Effector CD4-positive, alpha-beta T cell (primary cell): ENCODE results near the gene SLC29A4.
"Not testable (repeated sequence)": the region's sequence is repeated elsewhere in the genome, so short reads cannot be mapped to it uniquely, and the experiment has no call there.

Experiments used
- DNase-seq: peaks from one replicate; pipeline ENCODE4 v3.0.0-alpha.2; 2020
- total RNA-seq: gene quantifications from one replicate; lab custom pipeline; 2026; lab: John Stamatoyannopoulos, UW

The SLC29A4 gene, protein sequence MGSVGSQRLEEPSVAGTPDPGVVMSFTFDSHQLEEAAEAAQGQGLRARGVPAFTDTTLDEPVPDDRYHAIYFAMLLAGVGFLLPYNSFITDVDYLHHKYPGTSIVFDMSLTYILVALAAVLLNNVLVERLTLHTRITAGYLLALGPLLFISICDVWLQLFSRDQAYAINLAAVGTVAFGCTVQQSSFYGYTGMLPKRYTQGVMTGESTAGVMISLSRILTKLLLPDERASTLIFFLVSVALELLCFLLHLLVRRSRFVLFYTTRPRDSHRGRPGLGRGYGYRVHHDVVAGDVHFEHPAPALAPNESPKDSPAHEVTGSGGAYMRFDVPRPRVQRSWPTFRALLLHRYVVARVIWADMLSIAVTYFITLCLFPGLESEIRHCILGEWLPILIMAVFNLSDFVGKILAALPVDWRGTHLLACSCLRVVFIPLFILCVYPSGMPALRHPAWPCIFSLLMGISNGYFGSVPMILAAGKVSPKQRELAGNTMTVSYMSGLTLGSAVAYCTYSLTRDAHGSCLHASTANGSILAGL
- 1.3 reads per million for total RNA-seq

DNA sequence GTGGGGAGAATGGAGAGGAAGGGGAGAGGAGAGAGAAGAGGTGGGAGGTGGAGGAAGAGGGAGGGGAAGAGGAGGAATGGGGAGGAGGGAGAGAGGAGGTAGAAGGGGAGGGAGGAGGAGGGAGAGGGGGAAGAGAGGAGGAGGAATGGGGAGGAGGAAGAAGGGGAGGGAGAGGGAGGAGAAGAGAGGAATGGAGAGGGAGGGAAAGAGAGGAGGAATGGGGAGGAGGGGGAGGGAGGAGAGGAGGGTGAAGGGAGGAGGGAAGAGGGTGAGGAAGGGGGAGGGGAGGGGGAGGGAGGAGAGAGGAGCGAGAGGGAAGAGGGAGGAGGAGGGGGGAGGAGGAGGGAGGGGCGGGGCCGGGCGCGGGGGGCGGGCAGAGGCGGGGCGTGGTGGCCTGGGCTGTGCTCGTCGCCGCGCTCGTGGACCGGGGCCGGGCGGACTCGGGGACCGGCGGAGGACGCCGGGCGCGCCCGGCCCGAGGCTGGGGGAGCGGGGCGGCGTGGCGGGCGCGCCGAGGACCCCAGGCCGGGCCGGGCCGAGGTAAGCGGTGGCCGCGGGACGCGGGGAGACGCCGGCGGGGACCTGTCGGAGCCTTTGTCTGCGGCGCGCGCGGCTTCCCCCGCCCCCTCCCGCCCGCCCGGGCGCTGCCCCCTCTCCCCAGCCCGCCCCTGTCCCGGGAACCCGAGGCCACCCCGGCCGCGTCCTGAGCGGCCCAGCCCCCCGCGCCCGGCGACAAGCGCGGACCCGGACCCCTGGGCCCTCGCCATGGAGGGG lies at the start of gene SLC29A4:
SLC29A4 (plus strand) TSS at position 401 of the 774 bp plus-strand sequence. CDS start 4,874 bp downstream, outside the sequence.
- DNase-seq, result no peak

DNA sequence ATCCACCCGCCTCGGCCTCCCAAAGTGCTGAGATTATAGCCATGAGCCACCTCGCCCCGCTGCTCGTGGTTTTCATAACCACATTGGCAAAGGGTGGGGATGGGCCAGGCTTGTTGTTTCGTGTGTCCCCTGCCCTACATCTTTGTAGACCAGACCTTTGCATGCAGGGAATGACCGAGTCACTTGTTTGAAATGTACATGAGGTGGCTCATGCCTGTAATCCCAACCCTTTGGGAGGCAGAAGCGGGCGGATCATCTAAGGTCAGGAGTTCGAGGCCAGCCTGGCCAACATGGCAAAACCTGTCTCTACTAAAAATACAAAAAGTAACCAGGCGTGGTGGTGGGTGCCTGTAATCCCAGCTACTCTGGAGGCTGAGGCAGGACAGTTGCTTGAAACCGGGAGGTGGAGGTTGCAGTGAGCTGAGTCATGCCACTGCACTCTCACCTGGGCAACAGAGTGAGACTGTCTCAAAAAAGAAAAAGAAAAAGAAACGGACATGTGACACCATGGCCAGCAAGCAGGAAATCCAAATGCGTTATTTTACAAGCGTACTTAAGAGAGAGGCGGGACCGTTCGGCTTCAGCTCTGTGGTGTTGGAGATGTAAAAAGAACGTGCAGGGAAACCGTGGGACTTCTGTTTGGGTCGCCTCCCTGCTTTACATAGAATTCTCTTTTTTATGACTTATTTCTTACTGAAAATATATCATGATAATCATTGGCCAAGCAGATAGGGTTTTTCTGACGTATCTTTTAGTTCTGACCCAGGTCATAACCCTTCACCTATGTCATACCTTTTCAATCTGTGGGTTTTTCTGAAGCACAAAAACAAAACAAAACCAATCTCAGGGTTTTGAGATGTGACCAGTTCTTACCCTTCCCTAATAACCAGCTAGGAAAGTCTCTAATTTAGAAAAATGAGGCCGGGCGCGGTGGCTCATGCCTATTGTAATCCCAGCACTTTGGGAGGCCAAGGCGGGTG lies 47.6 kb upstream of the SLC29A4 start:
- DNase-seq, result no peak

DNA sequence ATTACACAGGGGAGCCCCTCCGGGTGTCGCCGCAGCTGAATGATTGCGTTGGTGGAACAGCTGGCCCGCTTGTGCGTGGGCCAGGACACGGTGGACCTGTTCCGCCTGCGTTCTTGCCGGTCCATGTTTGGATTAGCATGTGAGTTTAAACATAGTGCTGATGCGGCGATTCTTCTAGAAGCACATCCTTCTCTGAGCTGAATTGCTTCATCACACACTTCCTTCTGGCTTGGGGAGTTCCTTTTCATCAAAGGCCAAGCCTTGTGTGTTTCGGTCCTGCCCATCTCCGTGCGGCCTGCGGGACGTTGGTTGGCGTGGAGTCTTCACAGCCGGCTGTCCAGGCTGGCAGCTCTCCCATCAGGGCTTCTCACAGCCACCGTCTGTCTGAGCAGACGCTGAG lies 45.5 kb upstream of the SLC29A4 start:
- DNase-seq, result no peak

DNA sequence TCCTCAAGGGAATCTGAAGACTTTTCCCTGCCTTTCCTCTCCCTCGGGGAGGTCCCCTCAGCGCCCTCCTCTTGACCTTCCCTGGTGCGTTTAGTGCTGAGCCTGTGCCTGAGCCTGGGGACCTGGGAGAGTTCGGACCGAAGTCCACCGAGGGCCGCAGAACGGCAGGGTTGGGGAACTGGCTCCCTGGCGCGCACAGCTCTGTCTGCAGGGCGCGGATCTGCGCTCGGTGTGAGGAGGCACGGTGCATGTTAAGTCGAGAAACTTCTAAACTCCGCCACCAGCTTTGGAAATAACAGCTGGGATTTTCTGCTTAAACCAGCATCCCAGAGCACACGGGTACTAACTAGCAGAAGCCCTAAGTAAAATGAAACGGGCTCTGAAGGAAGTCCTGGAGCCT lies 44.2 kb upstream of the SLC29A4 start:
- no peak for DNase-seq

DNA sequence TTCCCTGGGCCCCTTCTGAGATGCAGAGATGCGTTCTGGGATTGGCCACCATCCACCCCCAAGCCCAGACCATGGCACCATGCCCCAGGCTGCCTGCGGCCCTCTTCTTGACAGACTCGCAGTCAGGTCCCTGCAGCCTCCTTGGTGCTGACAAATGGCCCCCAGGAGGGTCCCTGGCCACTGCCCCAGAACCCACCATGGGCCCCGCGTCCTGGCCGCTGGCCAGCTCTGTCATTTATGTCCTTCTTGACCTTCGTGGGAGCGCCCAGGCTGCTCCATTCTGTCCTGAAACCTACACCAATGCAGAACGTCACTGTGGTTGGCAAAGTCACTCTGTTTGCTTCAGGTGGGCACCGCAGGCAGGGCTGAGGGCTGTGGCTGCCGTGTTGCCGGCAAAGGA lies 39.5 kb upstream of the SLC29A4 start:
- DNase-seq, result no peak

DNA sequence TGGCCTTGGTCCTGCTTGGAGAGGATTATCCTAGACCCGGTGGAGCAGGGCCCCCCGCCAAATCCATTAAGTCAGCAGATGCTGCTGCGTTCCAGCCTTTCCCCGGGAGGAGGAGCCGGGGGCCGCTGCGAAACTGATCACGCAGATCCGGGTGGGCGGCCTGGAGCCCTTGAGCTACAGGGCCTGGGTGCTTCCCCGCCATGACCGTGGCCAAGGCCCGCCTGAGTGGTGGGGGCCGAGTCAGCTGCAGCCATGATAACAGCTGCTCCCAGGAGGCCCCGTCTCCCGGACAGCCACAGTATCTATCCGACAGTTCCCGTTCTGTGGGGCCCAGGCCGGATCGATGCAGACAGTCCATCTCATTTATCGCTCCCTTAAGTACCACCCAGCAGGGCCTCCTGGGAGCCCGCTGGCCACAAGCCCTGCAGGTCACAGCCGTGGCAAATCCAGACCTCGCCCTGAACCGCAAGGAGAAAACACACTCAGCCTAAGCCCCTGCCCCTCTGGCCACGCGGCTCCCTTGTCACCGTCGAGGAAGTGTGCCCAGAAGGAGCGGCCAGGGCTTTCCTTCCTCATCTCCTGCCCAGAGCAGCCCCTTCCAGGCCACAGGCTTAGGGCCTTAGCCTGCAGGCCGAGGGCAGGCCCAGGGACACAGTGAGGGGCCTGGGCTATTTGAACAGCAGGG lies 34.4 kb upstream of the SLC29A4 start:
- DNase-seq, result no peak

DNA sequence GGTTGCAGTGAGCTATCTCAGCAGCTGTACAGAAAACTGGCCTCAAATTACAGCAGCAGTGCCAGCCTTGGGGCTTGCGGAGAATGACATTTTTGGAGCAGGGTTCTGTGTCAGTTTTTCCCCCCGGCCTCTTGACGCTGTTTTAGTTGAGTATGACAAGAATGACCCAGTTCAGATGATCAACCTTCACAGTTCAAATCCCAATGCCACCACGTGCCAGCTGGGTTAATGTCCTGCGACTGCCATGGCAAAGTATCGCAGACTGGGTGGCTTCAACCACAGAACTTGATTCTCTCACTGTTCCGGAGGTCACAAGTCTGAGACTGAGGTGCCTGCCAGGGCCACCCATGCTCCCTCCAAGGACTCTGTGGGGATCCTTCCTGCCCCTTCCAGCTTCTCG lies 32.0 kb upstream of the SLC29A4 start:
- not testable (repeated sequence) for DNase-seq

DNA sequence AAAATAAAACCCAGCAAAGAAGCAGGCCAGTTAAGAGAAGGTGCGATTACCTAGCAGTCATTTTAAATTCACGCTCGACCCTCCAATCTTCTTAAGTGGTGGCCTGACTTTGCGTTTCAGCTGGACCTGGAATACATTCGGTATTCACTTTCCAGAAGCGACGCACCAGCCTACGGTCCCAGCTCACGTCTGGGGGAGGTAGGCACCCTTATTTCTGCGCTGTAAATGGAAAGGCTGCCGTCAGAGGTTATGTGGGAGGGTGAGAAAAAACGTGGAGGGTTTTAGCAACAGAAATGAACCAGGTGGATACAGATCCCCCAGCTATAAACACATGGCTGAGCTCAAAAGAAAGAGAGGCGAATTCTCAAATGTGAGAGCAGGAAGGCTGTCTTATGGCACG lies 29.2 kb upstream of the SLC29A4 start:
- DNase-seq, result not testable (repeated sequence)

DNA sequence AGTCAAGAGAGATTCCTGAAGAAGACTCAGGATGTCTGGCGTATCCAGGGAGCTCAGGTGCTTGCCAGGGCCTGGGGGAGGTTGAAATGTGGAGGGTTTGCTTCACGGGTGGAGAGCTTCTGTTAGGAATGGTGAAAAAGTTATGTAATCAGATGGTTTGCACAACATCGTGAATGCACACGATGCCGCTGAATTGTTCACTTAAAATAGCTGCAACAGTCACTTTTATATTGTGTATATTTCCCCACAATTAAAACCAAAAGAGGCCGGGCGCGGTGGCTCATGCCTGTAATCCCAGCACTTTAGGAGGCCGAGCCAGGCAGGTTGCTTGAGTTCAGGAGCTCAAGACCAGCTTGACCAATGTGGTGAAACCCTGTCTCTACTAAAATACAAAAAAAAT lies 28.4 kb upstream of the SLC29A4 start:
- not testable (repeated sequence) for DNase-seq

DNA sequence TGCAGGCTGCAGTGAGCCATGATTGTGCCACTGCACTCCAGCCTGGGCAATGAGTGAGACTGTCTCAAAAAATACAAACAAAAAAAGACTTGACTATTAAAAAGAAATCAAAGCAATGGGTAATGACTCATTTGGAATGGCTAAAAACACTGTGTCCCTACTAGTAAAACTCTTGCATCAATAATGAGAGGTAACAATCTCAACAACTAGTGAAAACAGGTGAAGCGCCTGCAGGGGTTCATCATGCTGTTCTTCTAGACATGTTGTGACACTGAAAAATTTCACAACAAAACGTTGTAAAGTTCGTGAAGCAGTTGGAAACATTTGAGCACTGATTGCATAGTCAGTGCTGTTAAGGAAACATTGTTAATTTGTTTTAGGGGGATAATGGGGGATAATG lies 26.9 kb upstream of the SLC29A4 start:
- DNase-seq, result no peak

DNA sequence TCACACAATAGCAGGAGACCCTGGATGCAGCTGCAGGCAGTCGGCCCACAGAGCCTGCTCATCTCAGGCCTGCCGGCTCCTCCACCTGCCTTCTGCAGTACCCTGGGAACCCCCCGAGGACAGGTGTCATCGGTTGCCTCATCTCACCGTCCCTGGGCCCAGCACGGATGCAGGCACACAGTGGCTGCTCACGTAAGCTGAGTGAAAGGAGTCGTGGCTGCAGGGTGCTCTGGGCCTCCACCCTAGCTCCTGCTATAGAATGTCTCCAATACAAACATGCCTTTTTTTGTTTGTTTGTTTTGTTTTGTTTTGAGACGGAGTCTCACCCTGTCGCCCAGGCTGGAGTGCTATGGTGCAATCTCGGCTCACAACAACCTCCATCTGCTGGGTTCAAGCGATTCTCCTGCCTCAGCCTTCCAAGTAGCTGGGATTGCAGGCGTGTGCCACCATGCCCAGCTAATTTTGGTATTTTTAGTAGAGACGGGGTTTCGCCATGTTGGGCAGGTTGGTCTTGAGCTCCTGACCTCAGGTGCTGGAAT lies 22.1 kb upstream of the SLC29A4 start:
- DNase-seq, result not testable (repeated sequence)

DNA sequence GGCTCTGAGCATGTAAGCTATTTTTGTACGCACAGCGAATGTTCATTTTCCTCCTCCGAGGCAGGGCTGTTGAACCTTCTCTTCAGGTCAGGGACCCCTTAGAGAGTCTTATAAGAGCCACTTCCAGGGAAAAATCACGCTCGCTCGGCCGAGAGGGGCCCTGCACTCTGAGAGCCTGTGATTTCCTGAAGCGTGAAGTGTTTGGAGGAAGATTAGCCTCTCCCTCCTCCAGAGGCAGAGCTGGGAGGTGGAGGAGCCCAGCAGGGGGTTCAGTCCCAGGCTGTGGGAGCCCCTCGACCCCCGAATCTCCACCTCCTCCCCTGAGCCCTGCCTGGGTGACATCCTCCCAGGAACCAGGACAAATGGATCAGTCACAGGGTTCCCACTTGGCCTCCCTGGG lies 19.7 kb upstream of the SLC29A4 start:
- not testable (repeated sequence) for DNase-seq

DNA sequence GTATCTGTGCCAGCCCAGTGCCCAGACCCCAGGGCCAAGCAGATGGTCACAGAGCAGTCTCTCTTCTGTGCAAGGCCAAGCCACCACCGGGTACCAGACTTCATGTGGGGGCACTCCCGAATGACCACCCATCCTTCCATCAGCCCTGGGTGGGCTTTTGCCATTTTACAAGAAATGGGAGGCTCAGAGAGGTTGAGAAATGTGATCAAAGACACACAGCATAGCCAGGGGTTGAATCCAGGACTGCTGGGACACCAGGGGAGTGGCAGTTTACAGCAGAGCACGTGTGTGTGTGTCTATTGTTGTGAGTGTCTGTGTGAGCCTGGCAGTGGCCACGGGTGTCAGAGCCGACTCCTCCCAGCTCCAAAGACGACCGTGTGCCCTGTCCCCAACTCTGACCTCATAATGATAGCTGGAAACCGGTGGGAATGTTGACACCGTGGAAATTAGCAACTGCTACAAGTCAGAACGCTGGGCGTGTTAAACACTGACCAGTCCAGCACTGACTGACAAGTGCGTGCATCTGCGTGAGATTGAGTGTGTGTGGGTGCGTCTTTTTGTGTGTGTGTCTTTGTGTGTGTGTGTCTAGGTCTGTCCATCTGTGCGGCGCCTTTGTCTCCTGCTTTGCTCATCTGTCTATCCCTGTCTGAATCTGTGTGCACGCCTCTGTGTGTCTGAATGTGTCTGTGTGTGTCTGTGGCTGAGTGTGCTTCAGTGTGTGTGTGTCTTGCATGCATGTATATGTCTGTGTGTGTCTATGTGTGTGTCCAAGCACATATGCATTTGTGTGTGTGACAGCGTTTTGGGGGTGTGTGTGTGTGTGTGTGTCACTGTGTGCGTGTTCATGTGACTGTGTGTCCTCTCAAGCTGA lies 17.2 kb upstream of the SLC29A4 start:
- no peak for DNase-seq

DNA sequence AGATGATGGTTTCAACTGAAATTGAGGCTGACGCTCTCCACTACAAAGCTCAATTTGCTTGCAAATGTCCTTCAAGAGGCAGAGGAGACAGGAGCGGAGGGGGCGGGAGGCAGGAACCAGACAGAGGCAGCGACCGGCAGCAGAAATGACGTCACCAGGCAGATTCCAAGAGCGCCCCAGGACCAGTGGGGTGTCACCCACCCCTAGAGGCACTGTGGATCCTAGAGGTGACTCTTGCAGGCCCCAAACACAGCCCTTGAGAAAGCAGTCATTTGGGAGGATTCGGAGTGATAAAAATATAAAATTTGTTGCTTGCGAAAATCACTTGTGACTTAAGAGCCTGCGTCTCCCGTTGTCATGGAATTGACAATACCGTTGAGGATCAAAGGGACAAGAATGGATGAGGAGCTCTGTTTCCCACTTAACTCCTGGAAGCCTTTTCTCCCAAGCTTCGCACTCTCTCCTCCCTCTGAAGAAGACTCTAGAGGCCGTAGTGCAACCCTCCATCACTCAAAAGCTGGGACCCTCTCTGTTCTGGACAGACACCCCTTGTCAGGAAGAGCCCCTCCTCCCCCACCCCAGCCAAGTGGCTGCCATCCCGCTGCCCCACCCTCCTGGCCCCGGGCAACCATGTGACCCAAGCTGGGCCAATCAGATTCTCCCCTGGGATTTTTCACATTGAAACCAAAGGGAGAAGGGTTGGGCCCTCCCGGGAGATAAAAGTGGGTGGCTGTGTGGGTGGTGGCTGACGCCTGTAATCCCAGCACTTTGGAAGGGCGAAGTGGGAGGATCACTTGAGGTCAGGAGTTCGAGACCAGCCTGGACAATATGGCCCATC lies 16.3 kb upstream of the SLC29A4 start:
- DNase-seq, result no peak

DNA sequence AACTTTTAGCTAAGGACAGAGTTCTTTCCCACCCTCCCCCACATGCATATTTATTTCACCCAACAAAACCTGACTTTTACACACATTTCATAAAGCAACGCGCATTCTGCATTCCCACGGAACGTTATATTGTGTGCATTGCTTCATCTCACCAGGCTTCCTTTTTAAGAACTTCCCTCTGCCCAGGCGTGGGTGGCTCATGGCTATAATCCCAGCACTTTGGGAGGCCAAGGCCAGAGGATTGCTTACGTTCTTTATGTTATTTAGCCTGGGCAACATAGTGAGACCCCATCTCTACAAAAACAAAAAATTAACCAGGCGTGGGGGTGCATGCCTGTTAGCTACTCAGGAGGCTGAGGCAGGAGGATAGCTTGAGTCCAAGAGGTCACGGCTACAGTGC lies 14.9 kb upstream of the SLC29A4 start:
- not testable (repeated sequence) for DNase-seq

DNA sequence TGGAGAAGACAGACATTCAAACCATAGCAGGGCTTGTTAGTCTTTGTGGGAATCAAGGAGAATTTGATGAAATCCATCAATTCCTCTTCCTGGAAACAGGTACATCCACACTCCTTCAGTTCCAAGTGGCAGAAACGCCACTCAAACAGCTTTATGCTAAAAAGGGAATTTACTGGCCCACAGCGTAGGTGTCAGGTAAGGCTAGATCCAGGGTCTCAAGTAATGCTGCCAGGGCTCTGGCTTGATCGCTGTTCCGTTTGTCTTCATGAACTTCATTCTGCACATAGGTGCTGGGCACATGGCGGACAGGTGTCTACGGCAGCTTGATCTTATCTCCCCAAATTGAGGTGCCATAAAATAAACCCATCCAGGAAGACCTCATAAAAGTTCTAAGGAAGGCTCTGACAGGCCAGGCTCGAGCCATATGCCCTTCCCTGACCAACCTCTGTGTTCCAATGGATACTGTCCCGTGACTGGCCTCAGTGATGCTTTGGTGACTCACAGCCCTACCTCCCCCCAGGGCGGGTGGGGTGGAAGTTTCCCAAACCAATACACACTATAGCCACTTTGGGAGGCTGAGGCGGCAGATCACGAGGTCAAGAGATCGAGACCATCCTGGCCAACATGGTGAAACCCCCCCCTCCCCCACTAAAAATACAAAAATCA lies 12.6 kb upstream of the SLC29A4 start:
- not testable (repeated sequence) for DNase-seq

DNA sequence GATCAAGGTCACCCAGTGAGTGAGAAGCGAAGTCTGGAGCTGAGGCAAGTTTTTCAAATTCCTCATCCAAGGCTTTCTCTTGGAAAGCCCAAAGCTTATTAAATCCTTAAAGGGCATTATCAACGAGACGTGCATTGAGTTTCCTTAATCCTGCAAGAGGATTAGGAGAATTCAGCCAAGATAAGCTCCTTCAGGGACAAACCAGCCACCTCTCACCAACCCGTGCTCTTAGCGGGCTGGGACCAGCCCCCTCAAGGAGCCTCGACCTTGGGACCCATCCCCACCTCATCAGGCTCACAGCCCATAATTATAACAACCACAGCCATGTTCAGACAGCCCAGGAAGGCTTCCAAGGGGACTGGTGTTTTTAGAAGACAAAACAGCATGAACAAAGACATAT lies 12.0 kb upstream of the SLC29A4 start:
- no peak for DNase-seq

DNA sequence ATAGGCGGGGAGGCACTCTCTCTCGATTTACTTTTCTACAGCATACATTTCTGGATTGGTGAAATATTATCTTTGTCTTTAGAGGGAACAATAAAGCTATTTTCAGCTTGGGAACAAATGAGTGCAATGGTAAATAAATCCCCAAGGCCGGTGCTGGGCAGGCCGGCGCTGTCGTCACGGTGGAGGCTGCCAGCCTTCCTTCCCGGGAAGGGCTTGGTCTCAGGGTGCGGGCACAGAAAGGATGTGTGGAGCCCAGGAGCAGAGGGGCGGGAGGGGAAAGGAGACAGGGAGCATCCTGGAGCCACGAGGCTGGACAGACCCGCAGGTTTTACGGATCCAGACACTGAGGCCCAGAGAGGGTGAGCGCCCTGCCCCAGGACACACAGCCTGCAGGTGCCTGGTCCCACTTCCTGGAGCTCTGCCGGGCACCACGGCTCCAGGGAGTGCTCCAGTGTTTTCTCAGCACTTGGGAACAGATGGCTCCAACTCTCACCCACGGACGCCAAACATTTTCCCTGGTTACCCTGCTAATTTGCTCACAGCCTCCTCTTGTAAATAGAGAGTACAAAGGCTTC lies 8.8 kb upstream of the SLC29A4 start:
- not testable (repeated sequence) for DNase-seq

DNA sequence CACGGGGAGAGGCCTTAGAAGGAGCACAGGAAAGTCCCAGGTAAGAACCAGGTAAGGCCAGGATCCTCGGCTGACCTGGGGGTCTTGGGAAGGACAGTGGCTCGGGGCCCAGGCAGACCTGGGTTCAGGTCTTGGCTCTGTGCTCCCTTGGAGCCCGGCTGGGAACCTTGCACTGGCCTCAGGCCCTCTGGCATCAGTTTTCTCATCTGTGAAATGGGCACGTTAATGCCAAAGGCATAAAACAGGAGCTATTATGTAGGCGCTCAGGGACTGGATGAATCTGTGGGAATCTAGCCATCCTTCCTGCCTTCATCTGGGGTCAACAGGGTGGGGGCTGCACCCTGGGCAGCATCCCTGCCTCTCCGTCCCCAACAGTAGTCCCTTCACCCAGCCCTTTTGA lies 8.3 kb upstream of the SLC29A4 start:
- DNase-seq, result no peak
